GM12891 (cell line): ENCODE measurements around the gene MOB3C.

Source experiments
- POLR2A ChIP-seq: IDR thresholded peaks from 2 replicates; pipeline ENCODE4 v1.6.1; 2011; ENCODE audit warnings: low read depth, low read length, control low read depth
- POLR2AphosphoS5 ChIP-seq: IDR thresholded peaks from 2 replicates; pipeline ENCODE4 v1.6.1; 2011; ENCODE audit warnings: low read depth, low read length, control low read depth
- POU2F2 ChIP-seq: IDR thresholded peaks from 2 replicates; pipeline ENCODE4 v1.6.1; 2011; ENCODE audit warnings: low read depth, mild to moderate bottlenecking, control low read depth, low read length, moderate library complexity
- TAF1 ChIP-seq: IDR thresholded peaks from 2 replicates; pipeline ENCODE4 v1.6.1; 2011; ENCODE audit warnings: low read depth, low read length, control low read depth

GRCh38 chr1:46569884-46570725 is 46.5 kb downstream of the MOB3C start:
- TF ChIP-seq POLR2A (no peak), POLR2AphosphoS5 (no peak), TAF1 (no peak), POU2F2 (no peak)
